PC-9 (cell line): Measurements from ENCODE around the gene HSDL1. TPM values are rescaled to one million over a fixed set of nuclear protein-coding genes. Genes with fewer than 3 reads are reported as not detected.

Source experiments
- BruUV-seq: library from RNA; stranded (reverse); fragments of 400-500 nt; replicated peaks from 2 replicates; lab custom pipeline; 2021; lab: Mats Ljungman, UMichigan
- CTCF ChIA-PET: fragments of 300-600 bp; sonication (Branson Sonifier 250); formaldehyde crosslinking; loops from one replicate; lab custom pipeline; 2022; ENCODE audit warnings: antibody characterized with exemption; lab: Charles Lee
- POLR2A ChIA-PET: fragments of 300-600 bp; sonication (Branson Sonifier 250); formaldehyde crosslinking; loops from one replicate; lab custom pipeline; 2022; ENCODE audit warnings: antibody characterized with exemption; ENCODE audit not compliant: unreplicated experiment; lab: Charles Lee
- DNase-seq, 2 experiments: peaks; one replicate each; pipeline versions ENCODE4 v3.0.0 to v3.0.0-alpha.2; 2015 to 2022; ENCODE audit warnings: mixed read lengths in 1 of 2
- H2AFZ ChIP-seq: fragments of 200-600 bp; sonication (generic); 2 replicates; pipeline ENCODE4 v1.8.1; 2017; ENCODE audit warnings: antibody characterized with exemption
- H3F3A ChIP-seq: fragments of 200-600 bp; sonication (generic); 2 replicates; pipeline ENCODE4 v1.8.1; 2017; ENCODE audit warnings: antibody characterized with exemption, mild to moderate bottlenecking, low read depth; ENCODE audit not compliant: insufficient read depth
- H3K27ac ChIP-seq: fragments of 200-600 bp; sonication (generic); 2 replicates; pipeline ENCODE4 v1.6.1; 2016; ENCODE audit warnings: mixed run types
- H3K27me3 ChIP-seq: fragments of 200-600 bp; sonication (generic); 2 replicates; pipeline ENCODE4 v1.6.1; 2016; ENCODE audit warnings: low read depth, mixed run types; ENCODE audit not compliant: insufficient read depth
- H3K36me3 ChIP-seq: fragments of 200-600 bp; sonication (generic); 2 replicates; pipeline ENCODE4 v1.6.1; 2016; ENCODE audit warnings: low read depth, mixed run types
- H3K4me1 ChIP-seq: fragments of 200-600 bp; sonication (generic); replicated peaks from 2 replicates; pipeline ENCODE4 v1.6.1; 2016; ENCODE audit warnings: mixed run types; ENCODE audit not compliant: insufficient read depth
- H3K4me2 ChIP-seq: fragments of 200-600 bp; sonication (generic); 2 replicates; pipeline ENCODE4 v1.6.1; 2017; ENCODE audit warnings: mixed run types
- H3K4me3 ChIP-seq: fragments of 200-600 bp; sonication (generic); 2 replicates; pipeline ENCODE4 v1.6.1; 2016; ENCODE audit warnings: mixed run types
- H3K79me2 ChIP-seq: fragments of 200-600 bp; sonication (generic); 2 replicates; pipeline ENCODE4 v1.6.1; 2017; ENCODE audit warnings: low read depth, mixed run types
- H3K9me2 ChIP-seq: fragments of 200-600 bp; sonication (generic); 2 replicates; pipeline ENCODE4 v1.8.1; 2017; ENCODE audit warnings: mild to moderate bottlenecking; ENCODE audit not compliant: insufficient read depth
- H3K9me3 ChIP-seq: fragments of 200-600 bp; sonication (generic); 2 replicates; pipeline ENCODE4 v1.8.1; 2016; ENCODE audit warnings: low read depth; ENCODE audit not compliant: insufficient read depth
- H4K20me1 ChIP-seq: fragments of 200-600 bp; sonication (generic); 2 replicates; pipeline ENCODE4 v1.8.1; 2017; ENCODE audit not compliant: insufficient read depth
- CTCF ChIP-seq: fragments of 200-600 bp; sonication (generic); conservative IDR thresholded peaks from 2 replicates; pipeline ENCODE4 v1.6.1; 2017; ENCODE audit warnings: mixed run types, antibody characterized with exemption, mild to moderate bottlenecking, moderate library complexity
- EZH2 ChIP-seq: fragments of 200-600 bp; sonication (generic); IDR thresholded peaks from 2 replicates; pipeline ENCODE4 v1.8.0; 2017; ENCODE audit warnings: antibody characterized with exemption, low read depth
- intact Hi-C: fragments of 100-400 bp; cut with micrococcal nuclease; formaldehyde crosslinking; loops from one replicate; pipeline ENCODE4 v1.10.0; 2022; ENCODE audit not compliant: unreplicated experiment
- total RNA-seq: library from RNA; stranded (reverse); gene quantifications from 2 replicates; pipeline ENCODE4 v1.2.3, GENCODE V29; 2021

The HSDL1 gene
- total RNA-seq, 1 experiment from 2014 or later = 32.1 TPM

DNA sequence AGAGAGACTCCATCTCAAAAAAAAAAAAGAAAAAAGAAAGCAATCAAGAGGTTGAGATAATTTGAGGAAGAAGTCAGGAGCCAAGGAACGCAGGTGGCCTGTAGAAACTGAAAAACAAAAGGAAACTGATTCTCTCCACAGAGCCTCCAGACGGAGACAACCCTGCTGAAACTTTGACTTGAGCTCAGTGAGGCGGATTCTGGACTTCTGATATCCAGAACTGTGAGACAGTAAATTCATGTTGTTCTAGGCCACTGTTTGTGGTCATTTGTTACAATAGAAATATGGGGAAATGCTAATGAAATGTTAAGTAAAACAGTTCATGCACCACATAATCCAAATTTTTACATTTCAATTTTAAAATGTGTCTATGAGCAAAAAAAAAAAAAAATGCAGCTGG, 33.5 kb downstream of the HSDL1 start:
- intact Hi-C loops = no loop called here
- H3K4me3 ChIP-seq = no peak overlapping the region
- ChIA-PET POLR2A (no interaction called here), CTCF (no interaction called here)
- H3F3A ChIP-seq = peaks cover 7% of the 10 kb centered on the region
- peaks cover 97% of the 10 kb centered on the region for H3K79me2 ChIP-seq
- no peak overlapping the region for H2AFZ ChIP-seq
- peaks cover 42% of the 10 kb centered on the region for H4K20me1 ChIP-seq
- BruUV-seq = no TSS peak
- no peak overlapping the region for H3K27ac ChIP-seq
- peaks cover 7% of the 10 kb centered on the region for H3K4me1 ChIP-seq
- TF ChIP-seq EZH2 (no peak), CTCF (no peak)
- peaks cover 3% of the 10 kb centered on the region; the same call in 1 of the 2 replicates for H3K36me3 ChIP-seq
- H3K27me3 ChIP-seq = no peaks in the 10 kb centered on the region
- H3K9me2 ChIP-seq = no peaks in the 10 kb centered on the region
- no peak for DNase-seq
- no peaks in the 10 kb centered on the region for H3K9me3 ChIP-seq
- H3K4me2 ChIP-seq = no peak overlapping the region

GRCh38 chr16:84110527-84110926, 34.5 kb downstream of the HSDL1 start:
- Histone ChIP-seq H4K20me1 (peaks cover 42% of the 10 kb centered on the region), H3K79me2 (peaks cover 98% of the 10 kb centered on the region), H3K9me2 (no peaks in the 10 kb centered on the region), H3K4me2 (no peak overlapping the region), H3K27ac (no peak overlapping the region), H3K27me3 (no peaks in the 10 kb centered on the region), H2AFZ (no peak overlapping the region), H3F3A (no peaks in the 10 kb centered on the region; the same call in none of the 2 replicates), H3K4me3 (no peak overlapping the region), H3K36me3 (peaks cover 3% of the 10 kb centered on the region; the same call in 1 of the 2 replicates), H3K4me1 (peaks cover 8% of the 10 kb centered on the region), H3K9me3 (no peaks in the 10 kb centered on the region)
- TF ChIP-seq CTCF (no peak), EZH2 (no peak)
- intact Hi-C loops = no loop called here
- CTCF ChIA-PET = no interaction called here
- BruUV-seq = no TSS peak
- POLR2A ChIA-PET = no interaction called here
- DNase-seq = no peak

- Histone ChIP-seq H3K4me3 (no peak overlapping the region), H3K79me2 (peaks cover 98% of the 10 kb centered on the region), H3F3A (peaks cover 7% of the 10 kb centered on the region; the same call in 1 of the 2 replicates), H4K20me1 (peaks cover 38% of the 10 kb centered on the region), H3K4me1 (peaks cover 9% of the 10 kb centered on the region), H3K9me2 (no peaks in the 10 kb centered on the region), H2AFZ (no peak overlapping the region), H3K27me3 (no peaks in the 10 kb centered on the region), H3K27ac (no peak overlapping the region), H3K4me2 (no peak overlapping the region), H3K9me3 (no peaks in the 10 kb centered on the region), H3K36me3 (peaks cover 3% of the 10 kb centered on the region; the same call in 1 of the 2 replicates)
- POLR2A ChIA-PET = no interaction called here
- TF ChIP-seq EZH2 = no peak
- no peak for TF ChIP-seq CTCF
- DNase-seq = no peak
- intact Hi-C loops = no loop called here
- no TSS peak for BruUV-seq
- CTCF ChIA-PET = no interaction called here
These were observed 35.2 kb downstream of the HSDL1 start for GRCh38 chr16:84109598-84110335.
